GM18517 (cell line): ENCODE measurements around the gene HMGXB4.

Source experiments
- ATAC-seq: cut with Tn5 transposase; IDR thresholded peaks from one replicate; pipeline ENCODE4 v1.9.1; 2021; ENCODE audit warnings: mild to moderate bottlenecking, moderate library complexity; ENCODE audit not compliant: unreplicated experiment

The HMGXB4 gene

GRCh38 chr22:35257002-35257320 lies 332 bp upstream of the HMGXB4 start:
- ATAC-seq = peak; percentile 39

- ATAC-seq = no peak
These were observed 1.1 kb downstream of the HMGXB4 start for GRCh38 chr22:35258191-35258988.

GRCh38 chr22:35264986-35265385 lies 7.7 kb downstream of the HMGXB4 start:
- no peak for ATAC-seq

- no peak for ATAC-seq
These were observed 9.0 kb downstream of the HMGXB4 start for GRCh38 chr22:35266277-35266676.

- no peak for ATAC-seq
These were observed 12.3 kb downstream of the HMGXB4 start for GRCh38 chr22:35269630-35270029.

GRCh38 chr22:35274154-35274871 lies 17.0 kb downstream of the HMGXB4 start:
- no peak for ATAC-seq

- ATAC-seq = no peak
These were observed 18.3 kb downstream of the HMGXB4 start for GRCh38 chr22:35275580-35275979.

- ATAC-seq = no peak
These were observed 18.7 kb downstream of the HMGXB4 start for GRCh38 chr22:35276019-35276418.

- no peak for ATAC-seq
These were observed 30.8 kb downstream of the HMGXB4 start for GRCh38 chr22:35288116-35288515.

- ATAC-seq = no peak
These were observed 35.5 kb downstream of the HMGXB4 start for GRCh38 chr22:35292786-35293185.

GRCh38 chr22:35296051-35296450 lies 38.8 kb downstream of the HMGXB4 start:
- ATAC-seq = no peak

- peak; percentile 20 for ATAC-seq
These were observed 42.0 kb downstream of the HMGXB4 start for GRCh38 chr22:35299217-35299672.

GRCh38 chr22:35299673-35300499 lies 42.6 kb downstream of the HMGXB4 start, which contains the start of gene TOM1:
TSS of gene TOM1 (plus strand) at chr22:35299894. CDS start at chr22:35299929, 35 bp downstream.
- peak; percentile 97 for ATAC-seq

- ATAC-seq = no peak
These were observed 44.1 kb downstream of the HMGXB4 start for GRCh38 chr22:35301372-35301874.

GRCh38 chr22:35303029-35303624 lies 45.8 kb downstream of the HMGXB4 start:
- no peak for ATAC-seq

- ATAC-seq = no peak
These were observed 48.3 kb downstream of the HMGXB4 start for GRCh38 chr22:35305525-35306070.

GRCh38 chr22:35306350-35306967 lies 49.2 kb downstream of the HMGXB4 start:
- ATAC-seq = no peak

GRCh38 chr22:35307372-35307771 lies 50.1 kb downstream of the HMGXB4 start:
- ATAC-seq = no peak

- no peak for ATAC-seq
These were observed 50.6 kb downstream of the HMGXB4 start for GRCh38 chr22:35307892-35308291.

GRCh38 chr22:35308480-35309021 lies 51.3 kb downstream of the HMGXB4 start:
- peak; percentile 60 for ATAC-seq
